Choroid plexus epithelial cell (primary cell): ENCODE results near the gene SREK1IP1.

Experiments used
- DNase-seq: peaks from one replicate; pipeline ENCODE4 v3.0.0-alpha.2; 2010; ENCODE audit warnings: low read depth
- H3K4me3 ChIP-seq: 2 replicates; pipeline ENCODE4 v1.5.1; 2011; ENCODE audit warnings: low read depth, mild to moderate bottlenecking, control low read depth, low read length, moderate library complexity
- TF ChIP-seq, protein P1 (sequence below): conservative IDR thresholded peaks from 2 replicates; pipeline ENCODE4 v1.5.1; 2011; ENCODE audit warnings: low read depth, mild to moderate bottlenecking, control low read depth, inconsistent platforms, low read length, moderate library complexity

Gene SREK1IP1

DNA sequence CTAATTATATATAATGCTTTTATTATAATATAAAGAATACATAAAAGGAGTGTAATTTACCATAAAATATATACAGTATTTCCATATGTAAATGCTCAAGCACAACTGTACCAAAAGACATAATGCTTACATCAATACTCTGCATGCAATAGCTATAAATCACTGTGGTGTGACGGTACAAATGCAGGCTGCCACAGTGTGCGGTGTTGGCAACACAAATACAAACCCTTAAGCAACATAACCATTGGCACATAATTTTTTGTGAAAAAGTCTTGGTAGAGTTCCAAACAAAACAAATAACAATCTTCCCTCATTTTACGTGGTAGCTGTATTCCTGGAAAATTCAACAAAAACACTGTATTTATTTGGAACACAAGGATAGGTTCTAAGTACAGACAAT is 80.1 kb downstream of the SREK1IP1 start:
- TF ChIP-seq, protein P1, sequence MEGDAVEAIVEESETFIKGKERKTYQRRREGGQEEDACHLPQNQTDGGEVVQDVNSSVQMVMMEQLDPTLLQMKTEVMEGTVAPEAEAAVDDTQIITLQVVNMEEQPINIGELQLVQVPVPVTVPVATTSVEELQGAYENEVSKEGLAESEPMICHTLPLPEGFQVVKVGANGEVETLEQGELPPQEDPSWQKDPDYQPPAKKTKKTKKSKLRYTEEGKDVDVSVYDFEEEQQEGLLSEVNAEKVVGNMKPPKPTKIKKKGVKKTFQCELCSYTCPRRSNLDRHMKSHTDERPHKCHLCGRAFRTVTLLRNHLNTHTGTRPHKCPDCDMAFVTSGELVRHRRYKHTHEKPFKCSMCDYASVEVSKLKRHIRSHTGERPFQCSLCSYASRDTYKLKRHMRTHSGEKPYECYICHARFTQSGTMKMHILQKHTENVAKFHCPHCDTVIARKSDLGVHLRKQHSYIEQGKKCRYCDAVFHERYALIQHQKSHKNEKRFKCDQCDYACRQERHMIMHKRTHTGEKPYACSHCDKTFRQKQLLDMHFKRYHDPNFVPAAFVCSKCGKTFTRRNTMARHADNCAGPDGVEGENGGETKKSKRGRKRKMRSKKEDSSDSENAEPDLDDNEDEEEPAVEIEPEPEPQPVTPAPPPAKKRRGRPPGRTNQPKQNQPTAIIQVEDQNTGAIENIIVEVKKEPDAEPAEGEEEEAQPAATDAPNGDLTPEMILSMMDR = no peak
- DNase-seq = no peak
- H3K4me3 ChIP-seq = no peak overlapping the region

DNA sequence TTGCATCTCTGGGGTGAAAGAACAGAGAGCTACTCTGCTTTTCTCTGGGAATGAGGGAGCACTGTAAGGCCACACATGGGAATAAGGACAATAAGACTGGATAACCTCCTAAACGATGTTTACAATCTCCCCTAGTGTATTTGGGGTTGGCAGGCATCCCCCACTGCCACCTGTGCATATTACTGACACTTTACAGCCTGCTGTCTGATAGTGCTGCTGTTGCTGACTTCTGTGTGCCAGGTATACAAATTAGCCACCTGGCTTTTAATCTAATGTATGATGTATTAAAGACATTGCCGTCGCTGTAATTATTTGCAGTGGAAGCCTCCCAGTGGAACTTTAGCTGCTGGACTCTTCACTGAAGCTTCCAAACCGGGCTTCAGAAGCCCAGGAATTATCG is 82.6 kb downstream of the SREK1IP1 start:
- TF ChIP-seq, protein P1 = no peak
- H3K4me3 ChIP-seq = no peak overlapping the region
- DNase-seq = no peak

DNA sequence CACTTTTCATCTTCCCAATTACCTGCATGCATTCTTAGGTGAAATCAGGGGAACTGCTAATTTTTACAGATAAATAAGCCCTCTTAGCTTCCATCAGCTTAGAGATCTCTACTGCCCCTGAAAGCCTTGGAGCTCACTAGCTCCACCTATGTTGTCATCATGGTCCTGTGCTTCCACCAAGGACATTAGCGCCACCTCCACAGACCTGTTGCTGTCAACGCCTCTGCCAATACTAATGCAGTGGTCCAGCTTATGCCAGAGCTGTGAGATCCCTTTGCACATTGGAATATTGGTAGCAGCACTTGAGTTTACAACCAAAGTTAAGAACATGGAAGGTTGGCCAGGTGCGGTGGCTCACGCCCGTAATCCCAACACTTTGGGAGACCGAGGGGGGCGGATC is 85.9 kb downstream of the SREK1IP1 start:
- DNase-seq = no peak
- no peak overlapping the region for H3K4me3 ChIP-seq
- TF ChIP-seq, protein P1 = peak; percentile 6

DNA sequence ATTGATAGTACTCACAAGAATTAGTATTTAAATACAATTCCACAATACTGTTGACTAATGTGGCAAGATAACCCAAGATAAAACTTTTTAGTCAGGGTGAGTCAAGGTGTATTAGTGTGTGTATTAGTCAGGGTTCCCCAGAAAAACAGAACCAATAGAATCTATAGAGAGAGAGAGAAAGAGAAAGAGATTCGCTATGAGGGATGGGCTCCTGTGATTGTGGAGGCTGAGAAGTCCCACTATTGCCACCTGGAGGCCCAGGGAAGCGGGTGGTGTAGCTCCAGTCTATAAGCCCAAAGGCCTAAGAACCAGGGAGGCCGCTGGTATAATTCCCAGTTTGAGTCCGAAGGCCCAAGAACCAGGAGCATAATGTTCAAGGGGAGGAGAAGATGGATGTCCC is 88.2 kb downstream of the SREK1IP1 start:
- H3K4me3 ChIP-seq = no peak overlapping the region
- DNase-seq = peak; percentile 30
- TF ChIP-seq, protein P1 = peak; percentile 51

DNA sequence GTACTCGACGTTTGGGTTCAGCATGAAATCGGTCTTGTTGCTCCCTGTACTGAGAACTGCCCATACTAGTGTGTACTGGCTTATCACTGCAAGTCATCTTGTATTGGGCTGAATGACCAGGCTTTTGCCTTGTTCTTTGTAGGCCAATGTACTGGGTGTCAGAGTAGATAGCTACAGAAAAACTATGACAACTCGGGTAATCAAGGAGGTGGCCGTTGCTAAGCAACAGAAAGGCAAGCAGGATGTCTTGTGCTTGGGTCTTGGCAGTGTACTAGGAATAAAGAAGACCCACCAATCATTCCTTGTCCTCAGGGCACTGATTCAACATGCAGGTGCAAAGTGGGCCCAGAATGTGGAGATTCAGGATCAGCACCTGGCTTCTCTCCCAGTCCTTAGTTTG is 90.1 kb downstream of the SREK1IP1 start:
- no peak overlapping the region for H3K4me3 ChIP-seq
- no peak for DNase-seq
- TF ChIP-seq, protein P1 = no peak

DNA sequence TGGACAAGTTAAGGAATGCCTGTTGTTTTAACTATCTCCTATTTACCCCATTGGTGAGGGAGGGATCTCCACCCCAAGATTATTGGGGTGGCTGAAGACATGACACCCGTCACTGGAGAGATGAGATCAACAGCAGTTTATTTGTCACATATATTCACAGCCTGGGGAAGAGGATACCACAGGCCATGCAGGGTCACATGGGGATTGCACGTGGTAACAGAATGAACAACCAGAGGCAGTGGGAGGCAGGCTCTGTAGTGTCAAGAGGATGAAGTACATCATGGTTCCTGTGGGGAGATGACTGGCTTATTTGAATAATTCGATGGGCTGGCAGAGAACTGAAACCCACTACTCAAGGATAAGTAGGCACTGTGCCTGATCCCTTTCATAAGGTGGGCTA is 96.8 kb downstream of the SREK1IP1 start:
- TF ChIP-seq, protein P1 = no peak
- no peak overlapping the region for H3K4me3 ChIP-seq
- DNase-seq = no peak

DNA sequence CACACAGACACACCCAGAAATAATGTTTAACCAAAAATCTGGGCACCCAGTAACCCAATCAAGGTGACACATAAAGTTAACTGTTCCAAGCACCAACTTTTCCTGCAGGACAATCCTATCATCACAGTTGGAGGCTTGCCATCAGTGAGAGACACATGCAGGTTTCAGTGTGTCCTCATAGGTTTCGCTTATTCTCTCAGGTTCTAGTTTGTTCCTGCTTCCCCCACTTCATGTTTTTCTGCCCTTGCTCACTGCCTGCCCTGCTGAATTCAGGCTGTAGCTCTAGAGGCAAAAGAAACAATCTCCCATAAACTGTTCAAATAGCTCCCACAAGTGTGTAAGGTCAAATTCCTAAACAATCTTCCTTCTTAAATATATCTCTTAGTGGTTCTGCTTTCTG is 98.2 kb downstream of the SREK1IP1 start:
- TF ChIP-seq, protein P1 = no peak
- H3K4me3 ChIP-seq = no peak overlapping the region
- no peak for DNase-seq
